Suprapubic skin (tissue), 4 donors: ENCODE data around the gene DUSP23. TPM values are rescaled to one million over a fixed set of nuclear protein-coding genes. Genes with fewer than 3 reads are reported as not detected.

Experiments
- DNase-seq, 2 donors: peaks; one replicate each; pipeline ENCODE4 v3.0.0-alpha.2; 2019; ENCODE audit warnings: low spot score in 2 of 2
- H3K27ac ChIP-seq: fragments of 200-600 bp; sonication (generic); one replicate; pipeline ENCODE4 v1.5.1; 2019
- H3K27me3 ChIP-seq: fragments of 200-600 bp; sonication (generic); one replicate; pipeline ENCODE4 v1.5.1; 2019
- H3K36me3 ChIP-seq: fragments of 200-600 bp; sonication (generic); one replicate; pipeline ENCODE4 v1.5.1; 2019
- H3K4me1 ChIP-seq: fragments of 200-600 bp; sonication (generic); one replicate; pipeline ENCODE4 v1.5.1; 2019
- H3K4me3 ChIP-seq: fragments of 200-600 bp; sonication (generic); one replicate; pipeline ENCODE4 v1.5.1; 2019; ENCODE audit warnings: mild to moderate bottlenecking
- H3K9me3 ChIP-seq: fragments of 200-600 bp; sonication (generic); one replicate; pipeline ENCODE4 v1.5.1; 2019
- CTCF ChIP-seq, 2 donors: fragments of 200-600 bp in 1 of 2; fragments of 450-650 bp in 1 of 2; sonication (generic) in 1 of 2; IDR thresholded peaks; one replicate each; pipeline ENCODE4 v1.5.1; 2016 to 2019; ENCODE audit warnings: antibody characterized with exemption in 2 of 2, mild to moderate bottlenecking in 1 of 2, moderate library complexity in 1 of 2
- EP300 ChIP-seq: sonication (generic); formaldehyde crosslinking; IDR thresholded peaks from one replicate; pipeline ENCODE4 v1.6.1; 2017; ENCODE audit warnings: antibody characterized with exemption
- POLR2A ChIP-seq, 2 donors: fragments of 450-650 bp; IDR thresholded peaks; one replicate each; pipeline ENCODE4 v1.6.1; 2017; ENCODE audit warnings: antibody characterized with exemption in 2 of 2, mild to moderate bottlenecking in 2 of 2, moderate library complexity in 2 of 2
- POLR2AphosphoS5 ChIP-seq, 3 donors: sonication (generic); formaldehyde crosslinking; IDR thresholded peaks; one replicate each; pipeline ENCODE4 v1.6.1; 2017; ENCODE audit warnings: antibody characterized with exemption in 3 of 3
- WGBS: methylation state at CpG from one replicate; pipeline ENCODE4 v1.1.5; 2018; 5-methylcytosine and 5-hydroxymethylcytosine counted together
- total RNA-seq, 4 donors: library from RNA; depleted of rRNA; stranded (reverse); fragments of >200 nt; gene quantifications; one replicate each; pipeline ENCODE4 v1.1.0, GENCODE V29; 2016

The DUSP23 gene
- total RNA-seq, 4 donors from 2014 or later = 39.6 to 89.6 (median 75.0) TPM

- no peaks in the 10 kb centered on the region for H3K36me3 ChIP-seq
- peaks cover 2% of the 10 kb centered on the region for H3K27me3 ChIP-seq
- WGBS = 68% methylated on average over 5 of the region's 5 CpGs
- DNase-seq = no peak
- H3K4me1 ChIP-seq = no peaks in the 10 kb centered on the region
- H3K27ac ChIP-seq = no peak overlapping the region
- no peak overlapping the region for H3K4me3 ChIP-seq
- TF ChIP-seq CTCF (IDR thresholded peaks at IDR 0.05) (no peak), POLR2A (IDR thresholded peaks at IDR 0.05) (no peak), POLR2AphosphoS5 (IDR thresholded peaks at IDR 0.05) (no peak), EP300 (no peak)
- no peaks in the 10 kb centered on the region for H3K9me3 ChIP-seq
Observed at GRCh38 chr1:159795534-159795933, 14.8 kb downstream of the DUSP23 start.

GRCh38 chr1:159798893-159799292, 18.1 kb downstream of the DUSP23 start:
- no peak overlapping the region for H3K27ac ChIP-seq
- TF ChIP-seq POLR2A (IDR thresholded peaks at IDR 0.05) = no peak
- peak; percentile 57 to 70 for TF ChIP-seq CTCF (IDR thresholded peaks at IDR 0.05)
- TF ChIP-seq POLR2AphosphoS5 (IDR thresholded peaks at IDR 0.05) = no peak
- no peak for TF ChIP-seq EP300
- H3K36me3 ChIP-seq = no peaks in the 10 kb centered on the region
- 4% methylated on average over 2 of the region's 2 CpGs for WGBS
- H3K4me3 ChIP-seq = no peak overlapping the region
- peaks cover 2% of the 10 kb centered on the region for H3K4me1 ChIP-seq
- H3K9me3 ChIP-seq = no peaks in the 10 kb centered on the region
- peaks cover 2% of the 10 kb centered on the region for H3K27me3 ChIP-seq
- no peak for DNase-seq

- no peaks in the 10 kb centered on the region for H3K9me3 ChIP-seq
- TF ChIP-seq EP300 = no peak
- no peak for TF ChIP-seq POLR2AphosphoS5 (IDR thresholded peaks at IDR 0.05)
- no peak for TF ChIP-seq POLR2A (IDR thresholded peaks at IDR 0.05)
- no peak for TF ChIP-seq CTCF (IDR thresholded peaks at IDR 0.05)
- no peaks in the 10 kb centered on the region for H3K36me3 ChIP-seq
- peaks cover 2% of the 10 kb centered on the region for H3K27me3 ChIP-seq
- no peak for DNase-seq
- no peak overlapping the region for H3K27ac ChIP-seq
- peaks cover 4% of the 10 kb centered on the region for H3K4me1 ChIP-seq
- 95% methylated on average over 4 of the region's 4 CpGs for WGBS
- no peak overlapping the region for H3K4me3 ChIP-seq
Observed at GRCh38 chr1:159799446-159799985, 18.8 kb downstream of the DUSP23 start.

- no peak for TF ChIP-seq EP300
- no peak for TF ChIP-seq POLR2AphosphoS5 (IDR thresholded peaks at IDR 0.05)
- no peak overlapping the region for H3K4me3 ChIP-seq
- no peak for DNase-seq
Observed at GRCh38 chr1:159800177-159800930, 19.6 kb downstream of the DUSP23 start.

GRCh38 chr1:159802111-159802510, 21.3 kb downstream of the DUSP23 start, which contains the start of gene FCRL6:
Gene FCRL6 (plus strand): TSS chr1:159802360. CDS start chr1:159802425, 65 bp downstream.
- no peak within 1 kb of the TSS for H3K27ac ChIP-seq
- WGBS = 81% methylated on average over 8 of the region's 8 CpGs
- no peak for DNase-seq
- TF ChIP-seq CTCF (IDR thresholded peaks at IDR 0.05) (no peak), EP300 (no peak), POLR2AphosphoS5 (IDR thresholded peaks at IDR 0.05) (no peak), POLR2A (IDR thresholded peaks at IDR 0.05) (no peak)
- H3K9me3 ChIP-seq = no peaks in the 10 kb centered on the region
- H3K4me1 ChIP-seq = peaks cover 4% of the 10 kb centered on the region
- no peaks in the 10 kb centered on the region for H3K27me3 ChIP-seq
- H3K36me3 ChIP-seq = no peaks in the 10 kb centered on the region
- no peak within 1 kb of the TSS for H3K4me3 ChIP-seq

More at GRCh38 chr1:159800177-159800930, 19.6 kb downstream of the DUSP23 start:
- H3K27ac ChIP-seq = no peak overlapping the region
- 79% methylated on average over 8 of the region's 8 CpGs for WGBS
- peaks cover 4% of the 10 kb centered on the region for H3K4me1 ChIP-seq
- H3K9me3 ChIP-seq = no peaks in the 10 kb centered on the region
- H3K27me3 ChIP-seq = peaks cover 2% of the 10 kb centered on the region
- no peaks in the 10 kb centered on the region for H3K36me3 ChIP-seq
